ENCODE data around the gene GATC.
A peak's percentile ranks its signal among the peaks of the same experiment; 100 is the strongest.

Gene GATC

DNA sequence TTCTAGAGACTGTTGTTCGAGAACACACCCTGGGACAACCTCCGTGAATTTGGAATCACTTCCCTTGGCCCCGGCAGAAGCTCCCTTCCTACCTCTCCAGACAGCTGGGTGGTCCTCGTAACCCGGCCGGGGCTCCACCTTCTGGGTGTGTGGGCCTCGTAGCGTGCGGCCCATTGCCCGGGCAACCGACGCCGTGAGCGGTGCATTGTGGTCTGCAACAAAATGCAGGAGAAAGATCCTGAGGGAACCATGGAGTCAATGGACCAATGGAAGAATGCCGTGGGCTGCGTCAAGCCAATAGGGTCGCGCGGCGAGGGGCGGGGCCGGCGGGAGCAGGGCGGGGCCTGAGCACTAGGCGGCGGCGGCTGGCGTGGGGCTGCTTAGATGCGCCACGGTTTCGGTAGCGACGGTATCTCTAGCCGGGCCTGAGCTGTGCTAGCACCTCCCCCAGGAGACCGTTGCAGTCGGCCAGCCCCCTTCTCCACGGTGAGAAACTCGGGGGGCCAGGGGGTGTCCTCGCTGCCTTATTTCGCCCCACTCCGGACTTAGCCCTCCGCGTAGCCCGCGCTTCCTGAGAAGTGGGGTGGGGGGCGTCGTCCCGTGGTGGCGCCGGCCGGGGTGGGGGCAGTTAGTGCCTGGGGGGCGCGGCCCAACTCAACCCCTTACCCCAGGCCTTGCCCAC is 49.6 kb downstream of the GATC start, which contains the start of gene DYNLL1:
DYNLL1 (plus strand) TSS at position 383 of the 682 bp plus-strand sequence. CDS start 309 bp downstream, outside the sequence.
- Histone ChIP-seq H3K27ac (ENCODE audit: poor library complexity, severe bottlenecking) (peak within 1 kb of the TSS; percentile 73), H3K36me3 (ENCODE audit: low read depth) (peaks cover 39% of the 10 kb centered on the region), H3K4me1 (ENCODE audit: insufficient read depth, poor library complexity, severe bottlenecking) (peaks cover 21% of the 10 kb centered on the region), H3K27me3 (ENCODE audit: insufficient read depth, poor library complexity, severe bottlenecking) (no peaks in the 10 kb centered on the region), H3K4me3 (ENCODE audit: severe bottlenecking) (peak within 1 kb of the TSS; percentile 50), H3K9me3 (ENCODE audit: severe bottlenecking) (no peaks in the 10 kb centered on the region)
- TF ChIP-seq, protein P1, sequence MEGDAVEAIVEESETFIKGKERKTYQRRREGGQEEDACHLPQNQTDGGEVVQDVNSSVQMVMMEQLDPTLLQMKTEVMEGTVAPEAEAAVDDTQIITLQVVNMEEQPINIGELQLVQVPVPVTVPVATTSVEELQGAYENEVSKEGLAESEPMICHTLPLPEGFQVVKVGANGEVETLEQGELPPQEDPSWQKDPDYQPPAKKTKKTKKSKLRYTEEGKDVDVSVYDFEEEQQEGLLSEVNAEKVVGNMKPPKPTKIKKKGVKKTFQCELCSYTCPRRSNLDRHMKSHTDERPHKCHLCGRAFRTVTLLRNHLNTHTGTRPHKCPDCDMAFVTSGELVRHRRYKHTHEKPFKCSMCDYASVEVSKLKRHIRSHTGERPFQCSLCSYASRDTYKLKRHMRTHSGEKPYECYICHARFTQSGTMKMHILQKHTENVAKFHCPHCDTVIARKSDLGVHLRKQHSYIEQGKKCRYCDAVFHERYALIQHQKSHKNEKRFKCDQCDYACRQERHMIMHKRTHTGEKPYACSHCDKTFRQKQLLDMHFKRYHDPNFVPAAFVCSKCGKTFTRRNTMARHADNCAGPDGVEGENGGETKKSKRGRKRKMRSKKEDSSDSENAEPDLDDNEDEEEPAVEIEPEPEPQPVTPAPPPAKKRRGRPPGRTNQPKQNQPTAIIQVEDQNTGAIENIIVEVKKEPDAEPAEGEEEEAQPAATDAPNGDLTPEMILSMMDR (IDR thresholded peaks at IDR 0.05; ENCODE audit: poor library complexity, severe bottlenecking): no peak
- ATAC-seq (ENCODE audit: low read depth) (peak; percentile 96), DNase-seq (ENCODE audit: low spot score) (peak; percentile 91)

DNA sequence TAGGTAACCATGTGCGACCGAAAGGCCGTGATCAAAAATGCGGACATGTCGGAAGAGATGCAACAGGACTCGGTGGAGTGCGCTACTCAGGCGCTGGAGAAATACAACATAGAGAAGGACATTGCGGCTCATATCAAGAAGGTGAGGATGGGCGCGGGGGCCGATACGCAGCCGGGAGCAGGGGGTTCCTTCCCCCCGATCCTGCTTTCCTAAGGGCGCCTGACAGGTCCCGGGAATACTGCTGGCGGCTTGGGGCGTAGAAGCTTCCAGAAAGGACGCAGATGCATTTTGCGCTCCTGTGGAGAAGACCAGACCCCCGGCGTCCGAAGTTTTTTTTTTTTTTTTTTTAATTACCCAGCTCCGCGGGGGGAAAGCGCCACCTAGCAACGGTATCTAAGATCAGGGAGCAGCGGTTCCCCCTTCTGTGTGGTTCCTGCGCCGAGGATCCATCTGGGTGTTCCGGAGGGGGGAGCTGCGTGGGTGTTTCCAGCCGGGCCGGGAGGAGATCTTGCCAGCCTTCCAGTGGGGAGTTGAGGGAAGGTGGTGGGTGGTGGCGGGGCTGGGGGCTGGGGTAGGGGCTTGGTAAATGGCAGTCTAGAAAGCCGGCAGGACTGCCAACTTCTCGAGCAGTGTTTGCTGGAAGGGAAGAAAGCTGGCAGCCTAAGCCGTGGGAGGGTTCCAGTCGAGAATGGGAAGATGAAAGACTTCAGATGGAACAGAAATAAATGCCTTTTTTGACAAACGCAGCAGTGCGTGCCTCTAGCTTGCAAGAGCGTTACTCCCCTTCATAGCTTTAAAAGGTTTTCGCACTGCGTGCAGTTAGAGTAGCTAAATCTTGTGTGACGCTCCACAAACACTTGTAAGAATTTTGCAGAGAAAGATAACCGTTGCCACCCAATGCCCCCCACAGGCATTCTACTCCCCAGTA is 50.4 kb downstream of the GATC start:
- Histone ChIP-seq H3K36me3 (ENCODE audit: low read depth) (peaks cover 33% of the 10 kb centered on the region), H3K9me3 (ENCODE audit: severe bottlenecking) (no peaks in the 10 kb centered on the region), H3K4me1 (ENCODE audit: insufficient read depth, poor library complexity, severe bottlenecking) (peaks cover 21% of the 10 kb centered on the region), H3K4me3 (ENCODE audit: severe bottlenecking) (peak overlapping the region; percentile 50), H3K27me3 (ENCODE audit: insufficient read depth, poor library complexity, severe bottlenecking) (no peaks in the 10 kb centered on the region), H3K27ac (ENCODE audit: poor library complexity, severe bottlenecking) (peak overlapping the region; percentile 73)
- TF ChIP-seq, protein P1 (IDR thresholded peaks at IDR 0.05; ENCODE audit: poor library complexity, severe bottlenecking): peak; percentile 37
- ATAC-seq (ENCODE audit: low read depth) (peak; percentile 11; the same call in 2 of the 3 replicates), DNase-seq (ENCODE audit: low spot score) (no peak)

DNA sequence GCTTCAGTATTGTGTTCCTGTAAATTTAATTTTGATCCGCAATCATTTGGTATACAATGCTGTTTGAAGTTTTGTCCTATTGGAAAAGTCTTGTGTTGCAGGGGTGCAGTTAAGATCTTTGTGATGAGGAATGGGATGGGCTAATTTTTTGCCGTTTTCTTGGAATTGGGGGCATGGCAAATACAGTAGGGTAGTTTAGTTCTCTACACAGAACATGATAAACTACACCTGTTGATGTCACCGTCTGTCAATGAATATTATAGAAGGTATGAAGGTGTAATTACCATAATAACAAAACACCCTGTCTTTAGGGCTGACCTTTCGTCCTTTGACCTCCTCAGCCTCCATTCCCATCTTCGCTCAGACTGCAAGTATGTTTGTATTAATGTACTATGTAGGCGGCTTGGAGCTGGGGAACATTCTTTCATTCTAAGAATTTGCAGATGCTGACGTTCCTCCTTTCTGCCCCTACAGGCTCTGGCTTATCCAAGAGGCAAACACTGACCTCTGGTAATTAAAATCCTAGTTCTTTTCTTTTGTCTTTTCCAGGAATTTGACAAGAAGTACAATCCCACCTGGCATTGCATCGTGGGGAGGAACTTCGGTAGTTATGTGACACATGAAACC is 51.4 kb downstream of the GATC start:
- TF ChIP-seq, protein P1 (IDR thresholded peaks at IDR 0.05; ENCODE audit: poor library complexity, severe bottlenecking): no peak
- DNase-seq (ENCODE audit: low spot score): no peak
- peak overlapping the region; percentile 73 for H3K27ac ChIP-seq (ENCODE audit: poor library complexity, severe bottlenecking)
- ATAC-seq (ENCODE audit: low read depth): no peak
- peak overlapping the region; percentile 50 for H3K4me3 ChIP-seq (ENCODE audit: severe bottlenecking)
- H3K9me3 ChIP-seq (ENCODE audit: severe bottlenecking): no peaks in the 10 kb centered on the region
- peaks cover 21% of the 10 kb centered on the region for H3K4me1 ChIP-seq (ENCODE audit: insufficient read depth, poor library complexity, severe bottlenecking)
- peaks cover 28% of the 10 kb centered on the region for H3K36me3 ChIP-seq (ENCODE audit: low read depth)
- no peaks in the 10 kb centered on the region for H3K27me3 ChIP-seq (ENCODE audit: insufficient read depth, poor library complexity, severe bottlenecking)

DNA sequence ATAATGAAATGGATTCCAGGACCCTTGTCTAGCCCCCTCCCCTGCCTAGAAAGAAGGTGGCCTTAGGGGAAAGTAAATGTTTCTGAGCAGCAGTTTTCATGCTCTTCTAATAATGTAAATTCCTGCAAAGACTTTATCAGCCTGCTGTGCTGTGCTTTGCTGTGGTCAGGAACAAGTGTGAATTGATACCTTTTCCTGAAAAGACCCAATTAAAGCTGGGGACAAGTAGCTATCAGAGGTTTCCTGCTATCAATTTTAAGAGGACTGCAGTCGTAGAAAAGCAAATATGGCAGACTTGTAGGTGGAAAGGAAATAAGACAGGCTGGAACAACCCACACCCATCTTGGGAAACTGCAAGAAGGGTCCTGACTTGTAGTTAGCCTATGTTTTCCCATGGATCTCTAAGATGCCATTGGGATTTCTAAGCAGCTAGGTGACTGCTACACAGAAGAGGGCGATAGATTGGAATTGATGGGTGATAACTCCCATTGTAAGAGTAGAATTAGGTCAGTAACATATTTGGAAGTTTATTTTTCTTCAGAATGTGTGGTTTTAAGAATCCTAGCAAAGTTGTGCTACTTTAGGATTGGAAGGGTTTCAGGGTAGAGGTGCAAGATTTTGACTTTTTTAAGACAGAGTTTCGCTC is 52.7 kb downstream of the GATC start:
- TF ChIP-seq, protein P1 (IDR thresholded peaks at IDR 0.05; ENCODE audit: poor library complexity, severe bottlenecking): no peak
- peak overlapping the region; percentile 73 for H3K27ac ChIP-seq (ENCODE audit: poor library complexity, severe bottlenecking)
- no peaks in the 10 kb centered on the region for H3K9me3 ChIP-seq (ENCODE audit: severe bottlenecking)
- ATAC-seq (ENCODE audit: low read depth) (no peak), DNase-seq (ENCODE audit: low spot score) (no peak)
- H3K4me1 ChIP-seq (ENCODE audit: insufficient read depth, poor library complexity, severe bottlenecking): peaks cover 21% of the 10 kb centered on the region
- no peaks in the 10 kb centered on the region for H3K27me3 ChIP-seq (ENCODE audit: insufficient read depth, poor library complexity, severe bottlenecking)
- H3K4me3 ChIP-seq (ENCODE audit: severe bottlenecking): no peak overlapping the region
- H3K36me3 ChIP-seq (ENCODE audit: low read depth): peaks cover 36% of the 10 kb centered on the region
